GM19099 (cell line): ENCODE results near the gene MEIS2.

Experiments used
- POLR2A ChIP-seq: IDR thresholded peaks from 3 replicates; pipeline ENCODE4 v1.6.1; 2011; ENCODE audit warnings: low read depth; ENCODE audit not compliant: insufficient read length; ENCODE audit errors: extremely low read depth

MEIS2 gene

DNA sequence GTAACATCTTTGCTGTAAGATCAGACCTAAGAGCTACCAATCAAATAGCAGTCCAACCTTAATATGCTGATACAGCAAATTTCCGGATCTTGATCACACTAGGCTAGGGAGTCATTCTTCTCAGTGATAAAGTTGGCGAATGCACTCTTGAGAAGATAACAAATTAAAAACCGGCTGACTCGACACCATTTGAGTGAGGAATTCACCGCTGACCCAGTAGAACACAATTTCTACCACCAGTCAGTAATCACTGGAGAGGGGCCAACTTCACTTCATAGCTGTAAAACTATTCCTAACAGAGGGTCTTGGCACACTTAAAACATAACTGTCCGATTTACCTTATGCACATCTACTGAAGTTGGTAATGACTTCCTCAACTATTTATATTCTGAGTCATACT is 47.2 kb downstream of the MEIS2 start:
- no peak for TF ChIP-seq POLR2A

DNA sequence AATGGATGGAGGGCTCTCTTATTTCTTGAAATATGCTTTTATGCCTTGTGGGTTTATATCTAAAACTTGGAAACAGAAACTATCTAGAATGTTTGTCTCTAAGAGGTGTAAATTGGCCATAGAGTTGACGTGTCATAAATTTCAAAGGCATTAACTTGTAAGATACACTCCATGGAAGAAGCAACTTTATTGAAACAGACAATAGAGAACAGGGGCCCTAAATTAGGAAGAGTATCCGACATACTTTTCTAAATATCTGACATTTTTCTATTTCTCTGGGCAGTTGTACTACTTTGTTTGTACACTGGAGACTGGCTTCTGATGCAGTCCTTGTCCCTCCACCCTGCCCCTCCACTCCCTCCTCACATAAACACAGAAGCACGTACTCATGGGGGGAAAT is 50.0 kb downstream of the MEIS2 start:
- no peak for TF ChIP-seq POLR2A

DNA sequence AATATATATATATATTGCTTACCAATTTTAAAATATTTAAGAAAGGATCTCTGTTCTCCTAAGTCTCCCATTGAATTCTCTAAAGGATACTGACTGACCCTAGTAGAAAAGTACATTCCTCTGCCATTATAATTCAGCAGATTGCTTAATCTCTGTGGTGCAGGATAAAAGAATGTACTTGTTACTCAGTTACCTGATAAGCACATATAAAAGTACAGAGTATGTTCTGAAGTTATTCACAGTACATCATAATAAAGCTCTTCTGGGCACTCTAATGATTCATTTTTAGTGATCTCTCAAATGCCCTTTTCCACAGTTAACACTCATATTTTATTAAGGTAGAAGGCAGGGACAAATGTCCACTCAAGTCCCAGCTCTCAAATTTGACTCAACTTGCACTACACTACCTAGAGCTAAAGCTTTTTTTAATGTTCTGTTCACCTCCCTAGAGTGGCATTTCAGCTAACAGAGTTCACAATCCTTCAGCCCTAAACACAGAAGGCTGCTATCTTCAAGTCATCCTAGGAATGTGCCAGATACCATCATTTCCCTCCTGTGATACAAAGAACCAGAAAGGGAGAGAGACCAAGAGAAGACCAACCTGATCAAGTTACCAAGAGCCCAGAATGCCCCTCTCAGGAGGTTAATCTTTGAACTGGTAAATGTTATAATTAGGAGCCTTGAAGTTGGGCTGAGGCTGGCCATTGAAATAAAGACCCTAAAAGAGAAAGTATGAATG is 53.3 kb downstream of the MEIS2 start:
- no peak for TF ChIP-seq POLR2A

DNA sequence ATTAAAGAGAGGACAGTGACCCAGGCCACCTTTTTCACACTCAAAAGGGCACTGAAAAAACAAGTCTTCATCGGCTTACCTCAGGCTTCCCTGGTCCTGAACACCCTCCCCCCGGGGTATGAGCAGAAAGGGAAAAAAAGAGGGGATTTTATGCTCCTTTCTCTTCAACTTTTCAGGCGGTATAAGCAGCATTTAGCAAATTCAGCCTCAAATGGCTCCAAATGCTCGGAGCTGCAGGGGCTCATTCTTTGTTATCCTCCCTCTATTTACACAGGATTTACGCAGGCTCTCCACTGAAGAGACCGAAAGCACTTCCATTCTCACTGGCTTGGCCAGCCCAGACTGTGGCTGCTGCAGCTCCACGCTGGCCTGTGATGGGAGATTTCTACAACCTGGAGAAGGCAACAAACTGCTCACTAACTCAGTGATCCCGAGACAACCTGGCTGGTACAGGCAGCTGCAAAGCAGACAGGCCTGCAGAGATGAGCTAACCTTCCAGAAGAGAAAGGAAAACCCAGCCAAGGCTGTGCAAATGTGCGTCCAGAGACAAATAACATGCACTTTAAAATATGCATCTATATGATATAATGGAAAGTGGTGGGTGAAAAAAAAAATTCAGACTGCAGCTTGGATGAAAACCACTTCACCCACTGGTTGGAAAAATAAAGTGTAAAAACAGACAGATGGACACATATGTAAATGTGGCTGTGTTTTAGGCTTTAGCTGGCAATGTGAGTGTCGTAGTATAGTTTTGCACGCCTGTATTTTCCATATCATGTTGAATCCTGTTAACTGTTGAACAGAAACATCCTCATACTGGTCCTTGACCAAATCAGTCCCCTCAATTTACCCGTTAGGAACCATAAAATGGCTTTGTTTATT is 54.2 kb downstream of the MEIS2 start:
- no peak for TF ChIP-seq POLR2A

DNA sequence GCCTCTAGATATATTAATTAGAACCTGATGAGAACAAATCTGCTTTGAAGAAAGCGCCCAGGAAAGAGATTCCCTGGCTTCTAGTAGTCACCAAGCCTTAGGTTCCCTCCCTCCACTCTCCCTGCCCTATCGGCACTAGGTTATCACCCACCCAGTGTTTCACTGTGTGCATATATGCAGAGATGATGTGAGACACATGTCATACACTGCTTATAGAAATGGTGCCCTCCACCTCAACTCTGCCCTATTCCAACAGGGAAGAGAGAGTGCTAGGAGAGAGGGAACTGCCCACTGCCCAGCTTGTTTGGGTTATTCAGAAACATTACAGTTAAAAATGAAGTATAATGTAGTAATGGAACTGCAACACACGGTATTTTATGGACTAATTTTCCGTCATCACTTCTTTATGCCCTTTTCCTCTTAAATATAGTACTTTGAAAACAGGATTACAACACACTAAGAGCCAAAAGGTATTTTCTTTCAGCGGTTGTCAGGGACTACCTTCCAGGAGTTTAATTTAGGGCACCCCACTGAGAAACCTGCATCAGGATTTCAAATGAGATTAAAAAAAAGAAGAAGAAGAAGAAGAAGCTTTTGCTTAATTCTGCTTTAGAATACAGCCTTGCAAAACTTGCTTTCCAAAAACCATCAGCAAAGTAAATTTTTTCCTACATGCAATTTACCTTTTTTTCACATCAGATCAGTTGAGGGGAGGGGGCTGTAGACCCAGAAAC is 55.3 kb downstream of the MEIS2 start:
- TF ChIP-seq POLR2A = no peak

DNA sequence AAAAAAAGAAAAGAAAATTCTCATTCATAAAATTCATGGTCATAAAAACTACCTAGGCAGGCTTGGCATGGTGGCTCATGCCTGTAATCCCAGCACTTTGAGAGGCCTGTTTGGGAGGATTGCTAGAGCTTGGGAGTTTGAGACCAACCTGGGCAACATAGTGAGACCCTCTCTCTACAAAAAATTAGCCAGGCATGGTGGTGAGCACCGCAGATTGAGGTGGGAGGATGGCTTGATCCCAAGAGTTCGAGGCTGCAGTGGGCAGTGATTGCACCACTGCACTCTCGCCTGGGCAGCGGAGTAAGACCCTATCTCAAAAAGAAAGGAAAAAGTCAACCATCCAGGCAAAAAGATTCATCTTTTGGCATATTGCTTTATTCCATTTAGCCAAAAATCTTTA is 58.5 kb downstream of the MEIS2 start:
- TF ChIP-seq POLR2A = no peak

DNA sequence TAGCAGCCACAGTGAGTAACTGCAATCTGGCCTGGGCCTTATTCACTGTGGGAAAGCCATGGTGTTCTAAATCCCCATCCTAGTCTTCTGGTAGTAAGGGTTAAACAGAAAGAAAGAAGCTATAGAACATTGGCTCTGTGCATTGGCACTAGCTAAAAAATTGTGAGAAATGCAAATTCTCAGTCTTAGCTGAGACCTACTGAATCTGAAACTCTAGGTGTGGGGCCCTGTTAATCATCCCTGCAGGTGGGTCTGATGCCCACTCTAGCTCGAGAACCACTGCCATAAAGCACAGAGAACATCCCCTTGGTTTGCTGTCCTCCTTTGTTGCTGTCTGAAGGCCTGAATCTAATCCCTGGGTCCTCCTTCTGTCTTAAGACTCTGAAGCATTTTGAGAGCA is 59.3 kb downstream of the MEIS2 start:
- TF ChIP-seq POLR2A = no peak

DNA sequence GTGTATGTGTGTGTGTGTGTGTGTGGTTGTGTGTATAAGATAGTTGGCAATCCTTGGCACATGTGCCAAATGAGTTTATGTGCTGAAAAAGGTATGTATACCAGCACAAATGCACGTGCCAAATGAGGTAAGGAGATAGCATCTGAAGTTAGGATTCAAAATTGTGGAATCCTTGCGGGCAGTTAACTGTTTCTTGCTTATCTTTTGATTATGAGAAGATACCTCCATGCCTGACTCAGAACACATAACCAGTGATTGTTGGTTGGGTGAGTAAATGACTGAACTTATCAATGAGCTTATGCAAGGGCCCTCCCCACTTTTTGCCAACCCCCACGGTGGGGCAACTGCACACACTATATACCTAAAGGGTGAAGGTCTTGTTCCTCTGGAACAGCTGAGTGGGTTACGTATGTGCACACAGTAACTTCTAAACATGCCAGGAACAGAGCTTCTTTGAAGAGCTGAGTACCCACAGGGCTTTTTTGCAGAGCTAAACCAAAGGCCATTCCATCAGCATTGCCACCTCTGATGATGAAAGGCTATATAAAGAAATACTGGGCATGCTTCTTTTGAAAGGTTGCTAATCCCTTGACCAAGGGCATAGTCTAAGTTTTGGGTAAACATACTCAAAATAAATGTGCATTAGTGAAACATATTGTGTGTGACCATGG is 60.1 kb downstream of the MEIS2 start:
- TF ChIP-seq POLR2A = no peak

DNA sequence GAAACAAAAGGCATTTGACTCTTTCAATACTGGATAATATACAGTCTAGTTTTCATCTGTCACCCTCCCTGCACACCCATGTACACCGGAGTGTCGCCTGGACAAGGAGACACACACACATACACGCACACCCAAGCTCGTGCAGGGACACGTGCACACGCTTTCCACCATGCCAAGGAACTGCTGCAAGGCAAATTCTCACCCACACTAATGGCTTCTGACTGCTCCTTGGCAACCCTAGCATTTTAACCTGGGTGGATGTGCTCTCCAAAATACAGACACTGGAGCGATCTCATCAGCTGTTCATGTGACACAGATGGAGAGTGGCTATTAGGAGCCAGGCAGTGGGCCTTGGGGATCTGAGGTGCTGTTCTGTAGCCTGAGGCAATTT is 61.6 kb downstream of the MEIS2 start:
- no peak for TF ChIP-seq POLR2A

DNA sequence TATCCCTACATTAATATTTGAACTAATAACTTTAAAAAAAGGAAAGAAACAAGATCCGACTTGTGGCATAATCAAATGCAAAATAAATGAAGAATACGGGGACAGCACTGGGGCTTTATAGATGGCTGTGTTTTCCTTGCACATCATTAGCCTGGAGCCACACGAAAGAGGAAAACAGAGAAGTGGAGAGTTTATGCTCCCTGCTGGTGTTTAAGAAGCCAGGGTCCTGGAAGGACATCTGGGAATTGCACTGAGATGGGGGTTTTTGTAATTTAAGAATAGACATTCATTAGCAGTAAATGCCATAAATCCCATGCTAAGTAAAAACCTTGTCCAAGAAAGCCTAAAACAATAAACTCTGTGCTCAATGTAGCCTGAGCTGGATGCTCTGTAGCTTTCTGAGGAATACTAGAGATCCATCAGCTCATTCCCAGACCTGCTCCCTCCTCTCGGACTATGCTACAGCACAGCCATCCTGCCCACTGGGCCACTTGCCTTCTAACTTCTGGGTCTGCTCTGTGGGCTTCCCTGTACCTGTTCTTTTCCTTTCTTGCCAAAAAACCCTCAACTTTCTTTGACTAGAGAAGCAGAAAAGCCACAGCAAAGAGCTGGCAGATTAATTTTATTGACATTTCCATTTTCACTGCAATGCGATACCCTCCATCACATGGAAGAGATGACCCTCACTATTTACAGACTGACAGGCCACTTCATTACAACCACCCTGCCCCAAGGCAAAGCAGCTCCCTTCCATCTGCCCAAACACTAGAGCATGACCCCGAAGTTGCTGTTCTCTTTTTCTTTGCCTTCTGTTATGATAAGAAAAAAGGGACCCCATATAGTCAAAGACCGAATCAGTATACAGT is 62.3 kb downstream of the MEIS2 start:
- TF ChIP-seq POLR2A = no peak

DNA sequence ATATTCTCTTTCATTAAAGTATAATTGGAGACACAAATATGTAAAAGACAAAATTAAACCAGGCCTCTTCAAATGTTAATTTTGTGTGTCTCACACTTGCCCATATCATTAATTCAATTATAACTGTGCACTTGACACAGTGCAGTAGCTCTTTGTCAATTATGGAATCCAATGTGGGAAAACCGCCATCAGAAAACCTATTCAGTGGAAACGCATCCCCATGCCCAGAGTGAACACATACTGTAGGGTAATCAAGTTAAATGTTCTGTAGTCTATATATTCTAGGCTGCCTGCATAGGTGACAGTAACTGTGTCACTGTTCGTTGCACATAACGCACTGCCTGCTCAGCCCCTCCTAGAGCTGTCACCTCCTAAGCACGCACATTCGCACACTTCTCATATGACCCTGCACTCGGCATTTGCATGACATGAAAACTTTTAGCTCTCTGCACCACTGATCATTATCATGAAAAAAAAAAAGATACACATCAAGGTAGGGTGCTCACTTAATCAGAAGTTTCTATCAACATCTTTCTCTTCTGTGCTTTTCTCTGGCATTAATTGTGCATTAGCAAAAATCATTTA is 63.2 kb downstream of the MEIS2 start:
- TF ChIP-seq POLR2A = no peak

DNA sequence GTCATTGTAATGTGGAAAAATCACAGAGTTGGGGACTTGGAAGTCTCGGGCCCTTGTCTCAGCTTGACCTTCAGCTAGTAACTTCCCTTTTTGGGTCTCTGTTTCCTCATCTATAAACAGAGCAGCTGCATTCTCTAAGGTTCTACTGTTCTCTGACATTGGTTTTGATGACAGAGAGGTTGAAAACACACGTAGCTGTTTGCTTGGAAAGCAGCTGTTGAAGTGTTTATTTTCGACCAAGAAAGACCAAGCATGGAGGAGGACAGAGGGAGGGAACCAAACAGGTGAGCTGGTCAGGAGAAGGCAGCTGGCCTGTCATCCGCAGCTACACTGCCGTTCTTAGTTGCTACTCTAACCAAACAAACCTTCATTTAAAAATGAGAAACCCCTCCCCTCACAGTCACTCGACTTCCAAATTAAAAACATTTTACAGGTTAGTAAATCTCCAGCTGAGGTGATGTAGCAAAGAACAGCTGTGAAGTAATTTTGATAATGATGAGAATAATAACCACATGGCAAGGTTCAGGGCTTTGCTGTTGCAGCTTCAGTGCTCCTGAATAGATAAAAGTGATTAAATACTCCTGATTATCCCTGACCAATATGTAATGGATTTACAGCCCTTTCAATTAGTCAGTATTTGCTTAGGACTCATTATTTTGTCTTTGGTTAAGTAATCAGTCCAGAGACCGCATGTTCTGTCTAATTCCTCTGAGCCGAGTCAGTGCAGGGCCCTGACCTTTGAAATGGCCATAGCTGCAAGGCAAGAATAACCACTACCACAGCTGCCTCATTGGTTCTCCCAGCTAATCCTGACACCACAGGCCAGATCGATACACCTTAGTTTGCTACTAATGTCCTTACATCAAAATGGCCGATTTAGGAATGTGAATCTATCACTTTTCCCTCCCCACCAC is 65.3 kb downstream of the MEIS2 start:
- no peak for TF ChIP-seq POLR2A

DNA sequence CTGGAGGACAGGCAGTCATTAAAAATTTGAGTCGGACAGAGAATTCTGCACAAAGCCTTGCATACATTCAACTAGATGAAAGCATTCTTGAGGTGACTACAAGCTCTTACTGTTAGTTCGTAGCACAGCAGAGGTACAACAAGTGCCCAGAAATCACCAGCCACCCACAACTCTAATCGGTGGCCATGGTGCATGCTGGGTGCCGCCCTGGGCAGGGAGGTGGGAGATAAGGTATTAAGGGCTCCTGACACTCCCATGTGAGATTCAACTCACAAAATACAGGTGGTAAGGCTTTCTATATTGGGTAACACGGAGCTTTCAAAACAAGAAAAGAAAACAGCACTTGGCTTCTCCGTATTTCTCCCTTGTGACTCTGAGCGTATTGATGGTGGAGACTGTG is 66.0 kb downstream of the MEIS2 start:
- no peak for TF ChIP-seq POLR2A
